Heart left ventricle (tissue), 13 donors: ENCODE data around the gene STAB1.

Experiments
- POLR2A ChIP-seq, 2 donors: fragments of 450-650 bp; IDR thresholded peaks; one replicate each; pipeline ENCODE4 v1.6.1; 2017; ENCODE audit warnings: antibody characterized with exemption in 2 of 2, mild to moderate bottlenecking in 2 of 2, moderate library complexity in 2 of 2
- TF ChIP-seq, protein P1 (sequence below), 12 donors: fragments of 200-600 bp; sonication (generic) in 4 of 12; IDR thresholded peaks; one replicate each; pipeline versions ENCODE4 v1.5.0 to v1.8.0; 2018 to 2022; ENCODE audit warnings: antibody characterized with exemption in 12 of 12, mild to moderate bottlenecking in 5 of 12
- donor health status: ischemic (EF 13 %, LVEDD 7.1; RV severe dilation, severe dysfunction).
- donor health status: DM: no; HTN: yes; CAD: no.
- donor health status: DM: no; HTN: no; CAD: no.
- donor health status: ischemic (EF 25% LVEDD 6.9; RV normal size, moderate dysfunction).
- donor health status: ischemic (EF 25% LVEDD 5.7; RV mildly dilated, moderate dysfunction).
- donor health status: ischemic (EF 35%, LVEDD 5.7; RV mildly dilated, moderate dysfunction).
- donor health status: nonischemic (EF 11% LVEDD 7.7; RV severe dilation, severe dysfunction).
- donor health status: DM: yes; HTN: yes; CAD: no.
- donor health status: PGD.
- donor health status: ischemic (EF 29% LVEDD 5.4; RV normal size, mild dysfunction).
- donor health status: nonischemic (EF 23%, LVEDD 6.1; RV moderate dilation, normal function).

GRCh38 chr3:52455283-52456168, 39.6 kb upstream of the STAB1 start, which contains the start of gene NISCH:
- TF ChIP-seq POLR2A (IDR thresholded peaks at IDR 0.05), result peak in 1 of 2 donors; percentile 66
- TF ChIP-seq, protein P1, sequence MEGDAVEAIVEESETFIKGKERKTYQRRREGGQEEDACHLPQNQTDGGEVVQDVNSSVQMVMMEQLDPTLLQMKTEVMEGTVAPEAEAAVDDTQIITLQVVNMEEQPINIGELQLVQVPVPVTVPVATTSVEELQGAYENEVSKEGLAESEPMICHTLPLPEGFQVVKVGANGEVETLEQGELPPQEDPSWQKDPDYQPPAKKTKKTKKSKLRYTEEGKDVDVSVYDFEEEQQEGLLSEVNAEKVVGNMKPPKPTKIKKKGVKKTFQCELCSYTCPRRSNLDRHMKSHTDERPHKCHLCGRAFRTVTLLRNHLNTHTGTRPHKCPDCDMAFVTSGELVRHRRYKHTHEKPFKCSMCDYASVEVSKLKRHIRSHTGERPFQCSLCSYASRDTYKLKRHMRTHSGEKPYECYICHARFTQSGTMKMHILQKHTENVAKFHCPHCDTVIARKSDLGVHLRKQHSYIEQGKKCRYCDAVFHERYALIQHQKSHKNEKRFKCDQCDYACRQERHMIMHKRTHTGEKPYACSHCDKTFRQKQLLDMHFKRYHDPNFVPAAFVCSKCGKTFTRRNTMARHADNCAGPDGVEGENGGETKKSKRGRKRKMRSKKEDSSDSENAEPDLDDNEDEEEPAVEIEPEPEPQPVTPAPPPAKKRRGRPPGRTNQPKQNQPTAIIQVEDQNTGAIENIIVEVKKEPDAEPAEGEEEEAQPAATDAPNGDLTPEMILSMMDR (IDR thresholded peaks at IDR 0.05), result peak in 1 of 12 donors; percentile 6
